Stimulated activated CD4-positive, alpha-beta T cell treated with anti-CD3 and anti-CD28 coated beads, Interleukin-4, amount 100 ng/mL, for 4 hours (primary cell): ENCODE results near the gene MZB1.
"Not testable (repeated sequence)": the region's sequence is repeated elsewhere in the genome, so short reads cannot be mapped to it uniquely, and the experiment has no call there.

Experiments
- DNase-seq, 2 experiments: peaks; one replicate each; pipeline ENCODE4 v3.0.0-alpha.2; 2020

Gene MZB1

DNA sequence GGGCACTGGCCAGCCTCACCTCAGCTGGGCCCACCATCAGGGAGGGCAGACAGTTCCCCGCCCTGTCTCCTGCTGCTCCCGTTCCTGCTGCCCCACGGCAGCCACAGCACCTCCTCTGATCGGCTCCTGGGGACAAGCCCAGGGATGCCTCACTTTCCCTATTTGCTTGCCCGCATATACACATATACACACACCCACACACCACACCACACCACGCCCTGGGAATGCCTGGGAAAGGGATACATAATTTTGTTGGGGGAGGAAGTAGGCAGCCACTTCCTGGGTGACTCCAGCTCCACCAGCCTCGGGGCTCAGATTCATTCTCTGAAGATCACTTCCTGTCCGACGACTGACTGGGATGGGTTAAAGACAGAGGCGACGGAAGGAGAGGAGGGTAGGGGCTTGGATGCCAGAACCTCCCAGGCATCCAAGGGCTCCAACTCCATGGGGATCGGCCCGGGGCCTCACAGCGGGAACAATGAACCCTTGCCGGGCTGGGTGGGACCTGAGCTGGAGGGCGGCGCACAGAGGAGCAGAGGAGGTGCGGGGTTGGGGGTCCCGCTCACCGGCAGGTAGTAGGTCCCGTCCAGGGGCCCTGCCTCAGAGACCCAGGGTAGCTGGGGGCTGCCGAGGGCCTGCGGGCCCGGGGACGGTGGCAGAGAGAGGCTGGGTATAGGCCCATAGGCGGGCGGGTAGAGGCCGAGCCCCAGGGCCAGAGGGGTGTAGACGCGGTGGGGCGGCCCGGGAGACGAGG, 2.0 kb upstream of the MZB1 start:
- no peak for DNase-seq

DNA sequence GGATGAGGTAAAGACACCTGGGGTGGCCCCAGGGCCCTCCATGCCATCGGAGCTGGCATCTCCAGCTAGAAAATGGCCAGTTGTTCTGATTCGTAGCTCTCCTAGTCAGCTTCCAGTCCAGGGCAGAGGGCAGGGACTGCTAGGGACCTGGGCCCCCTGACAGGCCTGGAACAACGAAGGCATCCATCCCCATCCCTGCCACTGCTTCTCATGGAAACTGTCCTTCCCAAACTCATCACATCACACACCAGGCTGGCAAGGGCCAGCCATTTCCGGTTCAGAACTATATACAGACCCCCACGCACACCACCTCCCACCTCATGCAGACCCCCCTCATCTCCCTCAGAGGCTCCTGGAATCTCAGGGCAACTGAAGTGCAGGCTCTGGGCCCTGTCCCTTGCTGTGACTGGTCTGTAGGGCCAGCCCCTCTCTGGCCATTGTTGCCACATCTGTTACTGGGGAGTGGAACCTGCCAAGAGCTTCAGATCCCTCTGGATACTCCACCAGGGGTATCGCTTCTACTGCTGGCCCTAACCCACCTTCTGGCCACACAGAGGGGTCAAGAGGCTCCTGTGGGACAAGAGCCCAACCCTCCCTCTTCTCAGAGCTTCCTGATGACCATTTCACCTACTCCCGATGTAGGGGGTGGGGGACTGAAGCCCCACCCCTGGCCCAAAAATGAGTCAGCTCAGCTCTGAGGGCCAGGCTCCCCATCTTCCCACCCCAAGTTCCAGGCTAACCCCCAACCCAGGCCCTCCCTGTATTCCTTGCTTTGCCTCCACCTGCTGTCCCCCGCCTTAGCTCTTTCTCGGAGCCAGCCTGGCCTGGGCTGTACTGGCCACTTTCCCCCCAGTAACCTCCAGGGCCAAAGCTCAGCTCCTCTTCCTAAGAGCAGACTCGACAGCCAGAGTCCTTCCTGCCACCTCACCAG, 1.2 kb upstream of the MZB1 start:
- no peak for DNase-seq

DNA sequence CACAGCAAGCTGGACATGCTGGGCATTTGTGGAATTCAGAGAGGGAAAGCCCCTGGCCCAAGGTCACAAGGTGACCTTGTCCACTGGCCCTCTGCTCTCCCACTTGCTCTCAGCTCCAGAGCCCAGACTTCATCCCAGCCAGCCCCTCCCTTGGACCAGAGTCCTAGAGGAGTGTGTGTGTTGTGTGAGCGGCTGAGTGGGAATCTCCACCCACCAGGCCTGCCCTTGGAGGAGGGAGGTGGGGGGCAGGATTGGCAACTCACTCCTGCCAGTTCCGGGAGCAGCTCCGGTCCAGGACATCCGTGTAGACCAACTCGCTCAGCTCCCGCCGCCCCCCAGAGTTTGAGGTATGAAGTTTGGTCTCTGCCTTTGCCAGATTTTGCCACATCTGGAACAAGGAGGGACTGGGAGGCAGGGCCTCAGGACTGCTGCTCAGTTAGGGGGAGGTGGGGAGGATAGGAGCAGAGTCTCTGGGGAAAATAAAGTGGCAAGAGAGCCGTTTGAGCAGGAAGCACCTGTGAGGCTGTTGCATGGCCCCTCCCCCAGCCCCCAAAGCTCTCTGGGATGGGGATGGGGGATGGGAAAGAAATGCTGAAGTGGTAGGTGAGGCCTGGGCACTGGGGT, 1.4 kb downstream of the MZB1 start:
- no peak for DNase-seq

DNA sequence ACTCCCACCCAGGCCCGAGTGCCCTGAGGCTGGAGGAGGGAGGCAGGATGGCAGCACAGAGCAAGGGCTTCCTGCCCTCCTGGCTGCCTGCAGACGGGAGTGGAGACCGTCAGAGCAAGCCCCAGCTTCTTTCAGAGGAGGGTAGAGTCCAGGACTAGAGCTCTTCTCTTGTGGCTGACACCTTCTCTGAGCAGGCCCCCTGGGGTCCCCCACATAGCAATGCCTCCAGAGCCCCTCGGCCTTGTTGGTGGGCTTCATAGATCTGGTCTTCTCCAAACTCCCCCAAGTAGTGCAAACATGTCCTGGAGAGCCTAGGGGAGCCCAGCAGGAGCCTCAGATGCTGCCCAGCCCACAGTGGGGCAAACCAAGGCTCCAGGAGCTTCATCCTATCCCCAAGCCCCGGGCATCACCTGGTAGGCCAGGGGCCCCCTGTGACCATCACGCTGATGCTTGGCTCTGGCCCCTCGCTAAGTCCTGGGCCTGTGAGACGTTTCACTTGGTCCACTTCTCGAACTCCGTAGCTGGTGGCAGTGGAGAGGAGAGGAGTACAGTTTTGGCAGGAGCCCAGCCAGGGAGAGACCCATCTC, 2.0 kb downstream of the MZB1 start:
- no peak for DNase-seq

DNA sequence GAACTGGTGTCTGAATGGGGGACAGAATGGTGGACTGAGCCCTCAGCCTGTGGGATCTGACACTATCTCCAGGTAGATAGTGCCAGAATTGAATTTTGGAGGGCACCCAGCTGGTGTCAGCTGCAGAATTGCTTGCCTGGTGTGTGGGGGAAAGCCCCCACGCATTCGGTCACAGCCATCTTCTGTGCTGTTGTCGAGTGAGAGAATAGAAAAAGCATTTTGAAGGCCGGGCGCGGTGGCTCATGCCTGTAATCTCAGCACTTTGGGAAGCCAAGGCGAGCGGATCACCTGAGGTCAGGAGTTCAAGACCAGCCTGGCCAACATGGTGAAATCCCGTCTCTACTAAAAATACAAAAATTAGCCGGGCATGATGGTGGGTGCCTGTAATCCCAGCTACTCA, 2.8 kb downstream of the MZB1 start:
- DNase-seq: not testable (repeated sequence)

DNA sequence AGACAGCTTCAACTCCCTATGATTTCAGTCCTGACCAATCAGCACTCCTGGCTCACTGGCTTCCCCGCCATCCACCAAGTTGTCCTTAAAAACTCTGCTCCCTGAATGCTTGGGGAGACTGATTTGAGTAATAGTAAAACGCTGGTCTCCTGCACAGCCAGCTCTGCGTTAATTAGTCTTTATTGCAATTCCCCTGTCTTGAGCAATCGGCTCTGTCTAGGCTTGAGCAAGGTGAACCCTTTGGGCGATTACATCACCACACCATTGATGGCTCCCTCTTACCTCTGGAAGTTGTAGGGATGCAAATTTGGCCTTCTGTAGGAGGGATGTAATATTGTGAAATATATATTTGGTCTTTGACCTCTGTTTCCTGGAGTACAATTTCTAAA, 3.7 kb downstream of the MZB1 start:
- no peak for DNase-seq

DNA sequence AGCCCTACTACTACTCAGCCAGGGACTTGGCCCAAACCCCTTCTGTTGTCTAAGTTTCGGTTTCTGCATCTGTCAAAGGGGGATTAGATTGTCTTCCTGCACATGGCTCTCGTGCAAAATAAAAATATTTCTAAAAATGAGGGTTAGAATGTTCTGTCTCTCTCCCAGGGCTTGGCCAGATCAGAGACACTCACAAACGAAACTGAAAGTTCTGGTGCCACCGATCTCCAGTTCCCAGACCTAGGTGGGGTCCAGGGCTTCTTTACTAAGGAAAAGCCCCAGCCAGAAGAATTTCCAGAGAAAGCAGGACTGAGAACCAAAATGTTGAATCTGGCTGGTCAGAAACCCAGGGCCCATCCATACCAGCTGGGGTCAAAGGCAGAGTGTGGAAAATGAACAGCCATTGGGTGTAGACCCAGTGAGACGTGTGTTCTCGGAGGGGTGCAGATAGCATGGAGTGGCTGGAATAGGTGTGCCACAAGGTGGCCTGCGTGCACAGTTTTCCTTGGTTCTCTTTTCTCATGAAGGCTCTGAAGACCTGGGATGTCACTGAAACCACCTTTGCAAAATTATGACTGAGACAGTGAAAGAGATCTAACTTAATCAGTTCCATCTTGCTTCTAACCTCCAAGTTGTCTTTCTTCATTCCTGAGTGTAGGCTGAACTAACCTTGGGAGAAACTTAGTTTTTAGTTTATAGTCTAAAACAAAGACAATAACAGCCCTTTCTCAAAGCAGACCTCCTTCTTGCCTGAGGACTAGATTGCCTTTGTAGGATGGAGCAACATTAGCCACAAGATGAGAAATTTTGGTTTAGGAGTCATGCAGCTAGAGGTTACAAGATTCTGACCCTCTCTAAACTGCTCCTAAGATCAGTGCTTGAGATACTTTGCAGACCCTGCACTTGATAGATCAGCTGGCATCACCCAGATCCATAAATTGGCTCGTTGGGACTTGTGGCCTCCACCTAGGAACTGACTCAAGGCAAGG, 4.4 kb downstream of the MZB1 start:
- DNase-seq: peak in 1 of 2 experiments; percentile 14

DNA sequence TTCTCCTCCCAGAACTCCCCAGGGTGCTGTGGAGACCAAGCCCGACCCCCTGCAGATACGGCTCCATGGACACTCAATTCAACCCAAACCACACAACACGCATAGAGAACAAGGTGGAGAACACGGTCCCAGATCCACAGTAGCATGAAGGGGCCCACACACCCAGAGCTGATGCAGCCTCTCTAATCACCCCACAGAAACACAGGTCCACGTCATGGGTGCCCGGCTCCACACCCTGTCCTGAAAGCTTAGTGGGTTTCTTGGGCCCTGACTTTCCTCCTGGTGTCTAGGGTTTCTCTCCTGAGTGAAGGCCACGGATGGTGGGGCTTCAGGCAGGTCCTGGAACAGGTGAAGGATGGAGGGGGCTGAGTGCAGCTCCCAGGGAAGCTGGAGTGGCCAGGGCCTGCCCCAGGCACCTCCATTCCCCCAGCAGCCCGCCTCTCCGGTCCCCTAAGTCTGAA, 5.1 kb downstream of the MZB1 start:
- no peak for DNase-seq

DNA sequence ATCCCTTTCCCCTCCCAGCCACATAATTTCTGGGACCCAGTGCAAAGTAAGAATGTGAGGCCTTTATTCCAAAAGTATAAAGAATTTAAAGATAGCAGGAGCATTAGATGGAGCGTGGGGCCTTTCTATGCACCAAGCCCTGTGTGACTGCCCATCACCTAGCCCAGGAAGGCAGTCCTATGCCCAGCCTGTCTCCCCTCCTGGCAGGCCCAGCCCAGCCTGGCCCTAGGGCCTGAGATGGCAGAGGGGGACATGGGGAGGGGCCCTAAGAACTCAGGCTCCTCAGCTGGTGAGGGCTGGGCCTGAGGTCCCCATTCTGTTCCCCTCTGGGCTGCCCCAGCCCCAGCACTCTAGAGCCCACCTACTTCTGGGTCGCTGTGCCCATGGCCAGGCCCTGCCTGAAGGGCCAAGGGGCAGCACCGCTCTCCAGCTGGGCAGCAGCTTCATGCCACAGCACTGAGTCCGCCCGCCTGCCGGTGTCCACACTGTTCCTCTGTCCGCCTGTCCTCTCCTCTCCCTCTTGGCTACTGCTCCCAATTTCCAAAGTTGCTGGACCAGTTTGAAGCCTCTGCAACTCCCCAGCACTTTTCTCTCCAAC, 5.6 kb downstream of the MZB1 start:
- DNase-seq: no peak

DNA sequence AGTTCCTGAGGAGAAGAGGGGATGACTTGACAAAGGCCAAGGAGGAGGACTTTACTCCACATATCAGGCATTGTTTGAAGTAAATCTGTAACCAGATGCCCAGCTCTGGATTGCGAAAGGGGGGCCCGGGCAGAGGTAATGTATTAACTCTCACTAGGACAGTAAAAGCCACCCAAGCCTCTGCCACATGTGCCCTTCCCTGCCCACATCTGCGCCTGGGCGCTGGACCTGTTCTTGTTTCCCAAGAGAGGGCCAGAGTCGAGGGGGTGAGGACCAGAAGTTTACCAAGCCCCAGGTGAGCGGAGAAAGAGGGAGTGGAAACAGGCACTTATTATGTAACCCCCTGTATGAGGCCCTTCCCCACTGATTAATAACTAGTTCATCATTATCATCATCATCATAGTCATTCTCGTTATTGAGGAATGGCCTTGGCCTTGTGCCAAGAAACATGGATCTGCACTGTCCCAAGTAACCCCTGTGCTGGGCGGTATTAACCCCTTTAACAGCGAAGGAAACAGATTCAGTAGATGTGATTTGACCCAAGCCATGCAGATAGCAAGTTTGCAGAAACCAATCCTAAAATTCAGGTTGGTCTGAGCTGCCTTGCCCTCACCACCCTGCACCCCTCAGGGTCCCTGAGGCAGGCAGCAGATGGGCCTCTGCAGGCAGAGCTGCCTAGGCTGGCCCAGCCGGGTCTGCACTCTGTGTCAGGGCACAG, 6.3 kb downstream of the MZB1 start, which contains the start of gene SLC23A1:
SLC23A1 (minus strand) TSS at position 23 of the 718 bp plus-strand sequence. CDS start 44 bp downstream, outside the sequence.
- DNase-seq: no peak

DNA sequence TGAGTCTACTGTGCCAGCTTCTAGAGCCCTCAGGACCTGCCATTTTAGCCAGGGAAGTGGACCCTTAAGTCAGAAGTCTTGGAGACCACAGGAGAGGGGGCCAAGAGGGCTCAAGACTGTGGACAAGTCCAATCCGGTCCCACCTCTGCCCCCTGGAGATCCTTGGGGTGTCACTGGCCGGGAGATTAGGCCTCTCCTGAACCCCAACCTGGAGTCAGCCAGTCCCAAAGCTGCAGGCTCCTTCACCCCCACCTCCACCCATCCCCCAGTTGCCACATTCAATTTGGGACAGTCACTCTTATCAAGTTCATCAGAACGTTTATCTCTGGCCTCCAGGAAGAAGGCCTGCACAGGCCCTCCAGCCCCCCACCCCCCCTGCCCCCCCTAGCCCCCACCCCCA, 6.9 kb downstream of the MZB1 start:
- DNase-seq: no peak

DNA sequence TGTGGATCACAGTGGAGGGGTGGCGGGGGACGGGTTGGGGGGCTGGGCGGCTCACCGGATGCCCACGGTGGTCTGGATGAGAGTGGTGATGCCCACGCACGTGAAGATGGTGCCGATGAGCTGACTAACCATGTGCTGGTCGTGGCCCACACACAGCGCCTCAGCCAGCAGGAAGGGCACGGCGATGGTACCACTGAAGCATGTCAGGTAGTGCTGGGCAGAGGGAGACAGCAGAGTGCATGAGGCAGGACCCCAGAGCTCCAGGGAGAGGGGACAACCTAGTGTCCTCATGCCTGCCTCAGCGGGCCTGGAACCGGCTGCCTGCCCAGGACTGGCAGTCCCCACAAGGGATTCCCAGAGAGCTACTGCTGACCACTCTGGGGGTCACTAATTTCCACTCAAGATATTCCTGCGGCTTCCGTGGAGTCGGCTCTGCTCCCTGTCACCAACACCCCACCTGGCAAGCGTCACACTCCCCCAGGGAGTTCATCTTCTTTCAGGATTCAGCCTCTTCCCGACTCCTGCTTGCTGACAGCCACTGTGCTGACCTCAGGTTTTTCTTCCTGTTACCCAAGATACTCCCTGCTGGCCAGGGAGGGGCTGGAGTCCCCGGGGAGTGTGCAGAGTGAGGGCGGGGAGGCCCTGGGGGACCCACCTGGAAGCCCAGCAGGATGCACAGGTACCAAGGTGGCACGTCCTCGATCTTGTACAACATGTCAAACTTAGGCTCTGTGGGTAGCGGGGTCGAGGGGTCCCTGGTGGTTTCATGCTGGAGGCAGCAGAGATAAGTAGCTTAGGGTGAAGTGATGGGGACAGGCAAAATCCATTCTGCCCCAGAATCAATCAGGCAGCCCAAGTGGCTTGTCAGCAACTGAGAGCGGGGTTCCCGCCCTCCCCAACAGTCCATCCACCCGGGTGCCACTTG, 7.6 kb downstream of the MZB1 start:
- DNase-seq: no peak

DNA sequence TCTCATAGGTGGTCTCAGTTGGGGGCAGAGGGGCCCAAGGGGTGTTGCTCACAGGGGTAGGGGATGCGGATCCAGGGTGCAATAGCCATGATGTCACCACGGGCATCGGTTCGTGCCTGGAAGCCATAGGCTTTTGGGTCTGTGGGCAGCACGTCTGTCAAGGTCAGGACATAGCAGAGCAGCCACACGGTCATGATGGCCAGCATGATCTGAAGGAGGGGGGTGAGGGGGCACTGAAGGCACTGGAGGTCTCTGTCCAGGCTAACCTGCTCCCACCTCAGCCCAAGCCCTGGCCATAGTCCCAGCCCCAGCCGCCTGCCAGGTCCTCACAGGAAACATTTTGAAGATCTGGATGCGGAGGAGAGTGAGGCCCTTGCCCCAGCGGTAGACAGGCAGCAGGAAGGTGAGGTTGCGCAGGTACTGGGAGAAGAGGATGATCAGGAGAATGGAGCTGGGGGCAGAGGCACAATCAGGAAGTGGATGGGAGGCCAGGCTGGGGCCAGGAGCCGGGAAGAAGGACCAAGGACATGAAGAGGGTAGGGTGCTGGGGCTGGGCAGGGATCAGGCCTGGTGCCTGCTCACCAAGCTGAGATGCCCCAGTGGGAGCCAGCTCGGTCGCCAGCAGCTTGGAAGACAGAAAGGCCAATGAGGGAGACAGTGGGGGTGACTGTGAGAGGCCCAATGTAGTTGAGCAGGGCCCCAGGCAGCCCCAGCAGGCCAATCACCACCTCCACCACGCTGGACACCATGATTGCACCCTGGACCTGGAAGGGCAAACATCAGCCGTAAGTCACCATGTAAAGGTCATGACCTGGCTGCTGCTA, 9.9 kb downstream of the MZB1 start:
- DNase-seq: no peak

DNA sequence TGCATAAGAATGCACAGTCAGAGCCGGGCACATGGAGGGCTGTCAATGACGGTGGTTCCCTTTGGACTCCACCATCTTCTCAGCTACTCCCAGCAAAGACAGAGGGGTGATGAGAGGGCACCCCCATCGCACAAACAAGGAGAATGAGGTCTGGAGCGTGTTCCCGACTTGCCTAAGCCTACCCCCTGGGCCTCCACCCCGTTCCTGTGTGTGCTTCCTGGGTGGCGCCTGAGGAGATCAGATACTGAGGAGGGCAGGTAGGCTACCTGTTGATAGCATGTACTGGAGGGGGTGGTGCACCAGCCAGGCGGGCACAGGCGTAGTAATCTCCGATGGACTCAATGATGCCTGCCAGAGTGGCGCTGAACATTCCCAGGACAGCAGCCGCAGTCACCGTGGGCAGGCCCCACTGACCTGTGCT, 10.8 kb downstream of the MZB1 start:
- no peak for DNase-seq

DNA sequence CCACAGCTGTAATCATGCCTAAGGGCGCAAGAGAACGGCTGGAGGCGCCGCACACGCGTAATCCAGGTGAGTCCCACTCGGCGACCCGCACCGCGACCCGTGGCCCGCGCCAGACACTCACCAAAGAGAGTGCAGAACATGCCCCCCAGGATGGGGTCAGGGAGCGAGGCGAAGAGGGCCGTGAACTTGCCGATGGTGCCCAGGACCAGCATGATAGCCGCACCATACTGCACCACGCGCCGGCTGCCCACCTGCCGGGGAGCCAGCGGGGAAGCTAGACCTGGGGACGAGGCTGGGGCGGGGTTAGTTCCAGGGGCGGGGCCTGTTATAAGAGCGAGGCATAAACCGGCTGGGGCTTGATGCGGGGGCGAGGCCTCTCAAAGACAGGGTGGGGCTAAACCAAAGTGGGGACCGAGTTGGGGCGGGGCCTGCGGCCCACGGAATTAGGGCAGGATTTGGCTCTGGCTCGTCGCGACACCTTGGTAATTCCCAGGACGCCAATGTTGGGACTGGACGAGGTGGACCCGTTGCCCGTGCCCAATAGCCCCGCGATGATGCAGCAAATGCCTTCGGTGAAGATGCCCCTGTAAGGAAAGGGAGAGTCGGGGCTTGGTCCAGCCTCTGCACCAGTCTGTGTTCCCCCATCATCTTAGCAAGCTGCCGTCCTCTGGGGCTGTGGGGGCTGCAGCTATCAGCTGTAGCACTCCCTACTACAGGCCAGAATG, 11.4 kb downstream of the MZB1 start:
- no peak for DNase-seq

DNA sequence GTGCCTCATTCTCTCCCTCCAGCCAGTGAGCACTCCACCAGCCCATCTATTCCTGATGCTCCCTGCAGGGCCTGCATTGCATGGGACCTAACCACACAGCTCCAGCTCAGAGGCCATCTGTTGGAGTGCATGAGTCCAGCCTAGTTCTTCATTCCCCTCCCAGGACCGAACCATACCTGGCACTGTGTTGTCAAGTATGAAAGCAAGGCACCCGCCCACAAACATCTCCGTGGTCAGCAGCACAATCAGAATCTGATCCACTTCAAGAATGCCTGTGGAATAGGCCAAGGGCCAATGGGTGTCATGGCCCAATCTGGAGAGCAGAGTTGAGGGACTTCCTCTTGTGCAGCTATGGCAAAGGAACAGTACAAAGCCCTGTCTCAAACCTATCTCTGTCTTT, 12.5 kb downstream of the MZB1 start:
- DNase-seq: no peak

DNA sequence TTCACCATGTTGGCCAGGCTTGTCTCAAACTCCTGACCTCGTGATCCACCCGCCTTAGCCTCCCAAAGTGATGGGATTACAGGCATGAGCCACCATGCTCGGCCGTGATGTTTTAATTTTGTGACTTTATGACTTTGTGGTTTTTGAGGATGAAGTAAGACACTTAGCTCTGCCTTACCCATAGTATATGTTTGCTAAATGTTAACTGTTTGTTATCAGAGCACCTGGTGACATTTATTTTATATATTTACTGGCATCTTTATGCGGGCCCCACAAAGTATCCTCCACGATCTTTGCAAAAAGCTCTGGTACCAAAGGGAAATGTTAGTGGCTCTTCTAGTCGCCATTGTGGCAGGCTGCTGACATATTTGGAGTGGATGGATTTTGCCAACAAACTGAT, 13.3 kb downstream of the MZB1 start:
- DNase-seq: no peak

DNA sequence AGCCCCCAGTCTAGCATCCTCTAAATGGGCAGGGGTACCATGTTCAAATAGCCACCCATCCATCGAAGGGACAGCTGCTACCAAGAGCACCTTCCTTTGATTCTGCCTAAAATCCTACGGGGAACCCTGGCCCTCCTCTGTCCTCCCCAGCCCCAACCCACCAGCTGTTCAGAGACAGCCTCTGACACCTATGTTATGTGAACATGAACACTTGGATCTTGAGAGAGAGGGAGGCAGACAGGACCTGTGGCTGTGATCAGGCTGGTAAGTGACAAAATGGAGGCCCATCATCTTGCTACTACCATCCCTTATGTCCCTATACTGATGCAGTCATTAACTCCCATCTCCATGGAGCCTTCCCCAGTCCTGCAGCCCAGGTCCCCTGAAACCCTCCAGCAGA, 14.8 kb downstream of the MZB1 start:
- no peak for DNase-seq
